Central memory CD4-positive, alpha-beta T cell (primary cell): ENCODE results near the gene ALX1.
"Not testable (repeated sequence)": the region's sequence is repeated elsewhere in the genome, so short reads cannot be mapped to it uniquely, and the experiment has no call there.

Source experiments
- DNase-seq: peaks from one replicate; pipeline ENCODE4 v3.0.0; 2022

Gene ALX1

GRCh38 chr12:85308374-85308773 is 28.4 kb downstream of the ALX1 start:
- no peak for DNase-seq

DNA sequence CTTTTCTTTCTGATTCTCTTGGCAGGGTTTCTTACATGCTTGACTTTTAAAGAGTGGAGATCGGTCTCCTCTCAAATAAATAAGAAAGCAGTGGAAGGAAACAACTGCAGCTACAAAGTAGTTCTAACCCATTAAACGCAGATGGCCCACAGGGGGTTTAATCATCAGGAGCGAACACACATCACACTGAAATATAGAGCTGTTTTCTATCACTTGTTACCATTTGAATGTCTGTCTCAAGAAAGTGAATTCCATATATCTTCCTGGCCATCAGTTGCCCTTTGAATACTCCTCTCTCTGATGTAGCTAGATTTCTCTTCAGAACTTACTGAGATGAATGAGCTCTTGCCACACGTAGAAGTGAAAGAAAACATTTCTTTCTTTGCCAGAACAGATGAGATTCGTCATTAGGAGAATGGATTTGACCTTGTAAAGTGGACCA is 29.1 kb downstream of the ALX1 start:
- DNase-seq, result no peak

DNA sequence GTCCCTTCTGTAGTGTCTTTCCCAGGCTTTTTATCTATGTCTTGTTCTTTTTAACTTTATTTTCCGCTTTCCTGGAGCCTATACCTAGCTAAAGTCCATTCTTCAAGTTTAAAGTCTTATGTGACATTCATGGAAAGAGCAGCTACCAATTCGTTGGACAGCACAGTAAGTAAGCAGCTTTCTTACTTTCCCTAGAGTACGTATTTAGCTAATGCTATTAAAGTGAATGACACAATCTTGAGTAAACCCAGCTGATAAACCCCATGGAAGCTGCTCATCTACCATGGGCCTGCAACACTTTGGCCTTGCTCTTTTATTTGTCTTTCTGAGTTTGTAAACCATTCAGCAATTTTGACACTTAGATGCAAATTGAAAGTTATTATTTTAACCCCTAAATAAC is 30.0 kb downstream of the ALX1 start:
- DNase-seq, result no peak

DNA sequence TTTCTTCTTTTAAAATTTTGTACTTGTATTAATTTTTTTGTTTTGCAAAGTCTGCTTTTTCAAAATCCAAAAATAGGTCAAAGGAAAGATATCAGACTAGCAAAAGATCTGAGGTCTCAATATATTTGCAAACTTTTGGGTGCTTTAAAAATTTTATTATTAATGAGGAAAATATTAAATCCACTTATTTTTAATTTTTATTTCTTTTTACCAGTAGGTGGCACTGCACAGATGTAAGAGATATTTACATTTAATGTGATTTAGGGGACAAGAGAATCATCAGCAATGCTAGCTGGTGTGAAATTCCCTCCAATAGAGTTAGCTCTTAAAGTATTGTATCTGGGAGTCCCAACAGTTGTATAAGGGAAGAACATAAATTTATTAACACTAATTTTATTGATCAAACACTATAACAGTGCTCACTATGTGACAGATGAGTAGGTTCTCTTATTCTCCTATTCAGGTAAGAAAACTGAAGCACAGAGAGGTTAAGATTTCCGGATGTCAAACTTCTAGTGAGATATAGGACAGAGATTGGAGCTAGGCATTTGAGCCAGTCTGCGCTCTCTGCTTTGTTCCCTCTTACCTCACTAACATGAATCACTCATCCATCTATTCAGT is 30.5 kb downstream of the ALX1 start:
- no peak for DNase-seq

- DNase-seq, result not testable (repeated sequence)
These were observed 38.0 kb downstream of the ALX1 start for GRCh38 chr12:85317866-85318636.

- DNase-seq, result no peak
These were observed 42.7 kb downstream of the ALX1 start for GRCh38 chr12:85322715-85323114.

- DNase-seq, result no peak
These were observed 45.4 kb downstream of the ALX1 start for GRCh38 chr12:85325442-85325841.

- DNase-seq, result no peak
These were observed 49.9 kb downstream of the ALX1 start for GRCh38 chr12:85329913-85330312.

DNA sequence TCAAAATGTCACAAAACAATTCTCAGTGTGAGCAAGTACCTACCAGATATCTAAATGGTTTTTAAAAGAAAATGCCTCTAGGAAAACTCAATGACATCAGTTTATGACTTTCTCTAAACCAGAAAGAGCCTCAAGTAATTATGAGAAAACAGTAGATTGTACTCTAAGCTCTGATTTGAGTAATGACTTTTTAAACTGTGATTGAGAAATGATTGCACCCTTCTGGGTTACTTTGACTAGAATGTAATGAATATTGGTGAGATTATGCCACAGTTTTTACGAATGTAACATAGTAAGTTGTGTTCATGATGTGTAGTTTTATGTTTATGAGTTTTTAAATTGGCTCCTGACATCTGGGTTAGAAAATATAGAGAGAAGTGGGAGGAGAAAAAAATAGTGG is 68.8 kb downstream of the ALX1 start:
- DNase-seq, result no peak

DNA sequence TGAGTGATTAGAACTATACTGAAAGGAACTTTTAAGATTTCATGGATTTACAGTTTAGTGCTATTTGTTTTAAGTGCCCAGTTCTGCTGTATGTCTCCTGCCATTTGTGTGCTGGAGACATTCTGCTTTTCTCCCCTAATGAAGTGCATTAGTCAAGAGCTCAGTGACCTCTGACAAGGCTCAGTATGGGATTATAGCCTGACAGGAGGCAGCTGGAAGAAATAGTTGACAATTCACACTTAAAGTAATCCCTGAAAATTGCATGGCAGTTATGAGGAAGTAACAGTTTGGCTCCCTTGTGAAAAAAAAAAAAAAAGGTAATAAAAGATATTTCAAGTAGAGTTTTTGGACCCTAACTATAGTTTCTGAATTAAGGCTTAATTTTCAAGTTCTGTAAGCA is 70.3 kb downstream of the ALX1 start:
- DNase-seq, result no peak
